GM23338 (cell line): Measurements from ENCODE around the gene RGS6. TPM values are rescaled to one million over a fixed set of nuclear protein-coding genes. Genes with fewer than 3 reads are reported as not detected.

Source experiments
- ATAC-seq: fragments of 200-7000 bp; cut with Tn5 transposase; 3 replicates; pipeline ENCODE4 v1.9.1; 2020
- DNase-seq: peaks from one replicate; pipeline ENCODE4 v3.0.0-alpha.2; 2015; ENCODE audit warnings: low spot score
- H2AFZ ChIP-seq: fragments of 200-600 bp; sonication (generic); 2 replicates; pipeline ENCODE4 v1.8.0; 2016; ENCODE audit warnings: antibody characterized with exemption, mild to moderate bottlenecking, moderate library complexity
- H3F3A ChIP-seq: fragments of 200-600 bp; sonication (generic); replicated peaks from 2 replicates; pipeline ENCODE4 v1.8.0; 2017; ENCODE audit warnings: antibody characterized with exemption, mixed run types, low read depth
- H3K27ac ChIP-seq: fragments of 200-600 bp; sonication (generic); 2 replicates; pipeline ENCODE4 v1.6.1; 2016; ENCODE audit warnings: low read depth
- H3K27me3 ChIP-seq: fragments of 200-600 bp; sonication (generic); 2 replicates; pipeline ENCODE4 v1.8.0; 2016; ENCODE audit warnings: mild to moderate bottlenecking, mixed run types, moderate library complexity; ENCODE audit not compliant: insufficient read depth
- H3K36me3 ChIP-seq: fragments of 200-600 bp; sonication (generic); 2 replicates; pipeline ENCODE4 v1.8.0; 2016; ENCODE audit warnings: mild to moderate bottlenecking; ENCODE audit not compliant: insufficient read depth
- H3K4me1 ChIP-seq: fragments of 200-600 bp; sonication (generic); 2 replicates; pipeline ENCODE4 v1.8.0; 2016; ENCODE audit warnings: mild to moderate bottlenecking, moderate library complexity; ENCODE audit not compliant: insufficient read depth
- H3K4me2 ChIP-seq: fragments of 200-600 bp; sonication (generic); 2 replicates; pipeline ENCODE4 v1.7.1; 2017; ENCODE audit warnings: mixed run types
- H3K4me3 ChIP-seq: fragments of 200-600 bp; sonication (generic); 2 replicates; pipeline ENCODE4 v1.6.1; 2016; ENCODE audit warnings: mixed run types
- H3K79me2 ChIP-seq: fragments of 200-600 bp; sonication (generic); replicated peaks from 2 replicates; pipeline ENCODE4 v1.8.0; 2017; ENCODE audit warnings: mild to moderate bottlenecking; ENCODE audit not compliant: insufficient read depth
- H3K9me2 ChIP-seq: fragments of 200-600 bp; sonication (generic); 2 replicates; pipeline ENCODE4 v1.8.0; 2017; ENCODE audit not compliant: insufficient read depth
- H4K20me1 ChIP-seq: fragments of 200-600 bp; sonication (generic); replicated peaks from 2 replicates; pipeline ENCODE4 v1.8.0; 2017; ENCODE audit warnings: mild to moderate bottlenecking; ENCODE audit not compliant: insufficient read depth
- H3K27ac Mint-ChIP-seq: 2 replicates; pipeline ENCODE4 v1.8.0; 2020; ENCODE audit warnings: inconsistent platforms, mild to moderate bottlenecking, moderate library complexity, mixed read lengths
- H3K27me3 Mint-ChIP-seq: 3 replicates; pipeline ENCODE4 v1.8.0; 2022; ENCODE audit warnings: low read depth, mild to moderate bottlenecking, moderate library complexity, mixed read lengths, inconsistent platforms; ENCODE audit not compliant: insufficient read depth, poor library complexity
- H3K36me3 Mint-ChIP-seq: 3 replicates; pipeline ENCODE4 v1.8.0; 2021; ENCODE audit warnings: low read depth, mild to moderate bottlenecking, inconsistent platforms, moderate library complexity, mixed read lengths
- H3K4me1 Mint-ChIP-seq: 3 replicates; pipeline ENCODE4 v1.8.0; 2020; ENCODE audit warnings: mild to moderate bottlenecking, inconsistent platforms, mixed read lengths
- H3K4me3 Mint-ChIP-seq: 3 replicates; pipeline ENCODE4 v1.8.0; 2021; ENCODE audit warnings: moderate library complexity, mild to moderate bottlenecking, inconsistent platforms, mixed read lengths
- H3K9me3 Mint-ChIP-seq: 3 replicates; pipeline ENCODE4 v1.8.0; 2020; ENCODE audit warnings: moderate library complexity, mild to moderate bottlenecking, inconsistent platforms, mixed read lengths
- CREB1 ChIP-seq: fragments of 250-450 bp; sonication (Bioruptor Pico); IDR thresholded peaks from 2 replicates; pipeline ENCODE4 v1.5.0; 2020; ENCODE audit warnings: low read depth, mild to moderate bottlenecking, moderate library complexity
- EZH2phosphoT487 ChIP-seq: fragments of 200-600 bp; sonication (generic); IDR thresholded peaks from one replicate; pipeline ENCODE4 v1.8.1; 2018; ENCODE audit warnings: antibody characterized with exemption; ENCODE audit not compliant: unreplicated experiment
- NANOG ChIP-seq: IDR thresholded peaks from 2 replicates; pipeline ENCODE4 v1.6.1; 2016; ENCODE audit warnings: antibody characterized with exemption, borderline replicate concordance
- ZNF114 ChIP-seq: fragments of 250-450 bp; sonication (Bioruptor Pico); IDR thresholded peaks from 2 replicates; pipeline ENCODE4 v1.5.0; 2020; ENCODE audit warnings: mild to moderate bottlenecking, moderate library complexity
- ZNF331 ChIP-seq: fragments of 250-450 bp; sonication (Bioruptor Pico); IDR thresholded peaks from 2 replicates; pipeline ENCODE4 v1.5.0; 2020; ENCODE audit warnings: low read depth, mild to moderate bottlenecking, moderate library complexity
- polyA plus RNA-seq: library from polyadenylated mRNA; unstranded; fragments of >200 nt; fragmentation: Nextera tagmentation; extraction: Ambion mirVana; gene quantifications from 2 replicates; pipeline ENCODE4 v1.2.1, GENCODE V29; 2016
- total RNA-seq: library from RNA; depleted of rRNA; stranded (reverse); fragments of >200 nt; shearing (Covaris generic); gene quantifications from 2 replicates; pipeline ENCODE4 v1.2.3, GENCODE V29; 2014
- TF ChIP-seq, protein P1 (sequence below): IDR thresholded peaks from one replicate; pipeline ENCODE4 v1.6.1; 2018; ENCODE audit warnings: antibody characterized with exemption; ENCODE audit not compliant: unreplicated experiment
- TF ChIP-seq, protein P2 (sequence below), 2 experiments: fragments of 200-600 bp in 1 of 2; sonication (generic) in 1 of 2; conservative IDR thresholded peaks; 2 replicates each; pipeline versions ENCODE4 v1.5.1 to v1.6.1; 2016 to 2017; ENCODE audit warnings: antibody characterized with exemption in 2 of 2, low read depth in 2 of 2, mild to moderate bottlenecking in 2 of 2, moderate library complexity in 1 of 2
- TF ChIP-seq, protein P3 (sequence below): IDR thresholded peaks from 2 replicates; pipeline ENCODE4 v1.6.1; 2016; ENCODE audit warnings: antibody characterized with exemption

The RGS6 gene
- total and polyA plus RNA-seq, 2 experiments from 2014 or later = 0.66 to 0.83 TPM

DNA sequence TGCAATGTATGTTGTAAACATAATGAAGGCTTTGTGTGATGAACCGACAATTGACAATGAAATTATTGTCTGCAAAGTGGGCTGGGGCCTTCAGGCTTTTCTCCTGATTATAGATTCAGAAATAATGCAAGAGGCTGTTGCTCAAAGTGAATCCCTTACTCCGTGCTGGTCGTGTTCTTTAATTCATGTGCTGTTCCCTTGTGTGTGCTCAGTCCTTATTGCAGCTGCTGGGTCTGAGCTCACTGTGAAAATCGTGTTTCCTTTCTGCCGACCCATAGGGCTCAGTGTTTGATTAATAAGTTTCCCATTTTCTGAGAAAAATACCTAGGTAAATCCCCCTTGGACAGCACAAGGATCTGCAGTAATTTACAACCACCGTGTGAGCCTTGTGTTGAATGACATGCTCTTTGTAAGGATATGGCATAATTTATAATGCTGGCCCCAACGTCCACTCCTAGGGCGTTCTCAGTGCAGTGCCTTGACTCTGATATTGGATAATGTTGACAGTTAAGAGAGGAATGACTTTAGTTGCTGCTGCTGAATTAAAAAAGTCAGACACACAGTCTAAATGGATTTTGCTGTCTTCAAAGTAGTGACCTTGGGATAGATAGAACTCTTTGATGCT, 81.6 kb downstream of the RGS6 start:
- H3K4me1 ChIP-seq = no peaks in the 10 kb centered on the region
- Mint-ChIP-seq H3K27ac (no peak overlapping the region), H3K36me3 (no peaks in the 10 kb centered on the region), H3K4me3 (no peak overlapping the region), H3K9me3 (peaks cover 3% of the 10 kb centered on the region; the same call in 1 of the 3 replicates), H3K27me3 (no peaks in the 10 kb centered on the region), H3K4me1 (no peaks in the 10 kb centered on the region)
- no peaks in the 10 kb centered on the region for H4K20me1 ChIP-seq
- H2AFZ ChIP-seq = no peak overlapping the region
- H3K36me3 ChIP-seq = no peaks in the 10 kb centered on the region
- no peaks in the 10 kb centered on the region for H3F3A ChIP-seq
- H3K27ac ChIP-seq = no peak overlapping the region
- H3K4me2 ChIP-seq = no peak overlapping the region
- TF ChIP-seq, protein P1, sequence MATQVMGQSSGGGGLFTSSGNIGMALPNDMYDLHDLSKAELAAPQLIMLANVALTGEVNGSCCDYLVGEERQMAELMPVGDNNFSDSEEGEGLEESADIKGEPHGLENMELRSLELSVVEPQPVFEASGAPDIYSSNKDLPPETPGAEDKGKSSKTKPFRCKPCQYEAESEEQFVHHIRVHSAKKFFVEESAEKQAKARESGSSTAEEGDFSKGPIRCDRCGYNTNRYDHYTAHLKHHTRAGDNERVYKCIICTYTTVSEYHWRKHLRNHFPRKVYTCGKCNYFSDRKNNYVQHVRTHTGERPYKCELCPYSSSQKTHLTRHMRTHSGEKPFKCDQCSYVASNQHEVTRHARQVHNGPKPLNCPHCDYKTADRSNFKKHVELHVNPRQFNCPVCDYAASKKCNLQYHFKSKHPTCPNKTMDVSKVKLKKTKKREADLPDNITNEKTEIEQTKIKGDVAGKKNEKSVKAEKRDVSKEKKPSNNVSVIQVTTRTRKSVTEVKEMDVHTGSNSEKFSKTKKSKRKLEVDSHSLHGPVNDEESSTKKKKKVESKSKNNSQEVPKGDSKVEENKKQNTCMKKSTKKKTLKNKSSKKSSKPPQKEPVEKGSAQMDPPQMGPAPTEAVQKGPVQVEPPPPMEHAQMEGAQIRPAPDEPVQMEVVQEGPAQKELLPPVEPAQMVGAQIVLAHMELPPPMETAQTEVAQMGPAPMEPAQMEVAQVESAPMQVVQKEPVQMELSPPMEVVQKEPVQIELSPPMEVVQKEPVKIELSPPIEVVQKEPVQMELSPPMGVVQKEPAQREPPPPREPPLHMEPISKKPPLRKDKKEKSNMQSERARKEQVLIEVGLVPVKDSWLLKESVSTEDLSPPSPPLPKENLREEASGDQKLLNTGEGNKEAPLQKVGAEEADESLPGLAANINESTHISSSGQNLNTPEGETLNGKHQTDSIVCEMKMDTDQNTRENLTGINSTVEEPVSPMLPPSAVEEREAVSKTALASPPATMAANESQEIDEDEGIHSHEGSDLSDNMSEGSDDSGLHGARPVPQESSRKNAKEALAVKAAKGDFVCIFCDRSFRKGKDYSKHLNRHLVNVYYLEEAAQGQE = no peak
- TF ChIP-seq, protein P2, sequence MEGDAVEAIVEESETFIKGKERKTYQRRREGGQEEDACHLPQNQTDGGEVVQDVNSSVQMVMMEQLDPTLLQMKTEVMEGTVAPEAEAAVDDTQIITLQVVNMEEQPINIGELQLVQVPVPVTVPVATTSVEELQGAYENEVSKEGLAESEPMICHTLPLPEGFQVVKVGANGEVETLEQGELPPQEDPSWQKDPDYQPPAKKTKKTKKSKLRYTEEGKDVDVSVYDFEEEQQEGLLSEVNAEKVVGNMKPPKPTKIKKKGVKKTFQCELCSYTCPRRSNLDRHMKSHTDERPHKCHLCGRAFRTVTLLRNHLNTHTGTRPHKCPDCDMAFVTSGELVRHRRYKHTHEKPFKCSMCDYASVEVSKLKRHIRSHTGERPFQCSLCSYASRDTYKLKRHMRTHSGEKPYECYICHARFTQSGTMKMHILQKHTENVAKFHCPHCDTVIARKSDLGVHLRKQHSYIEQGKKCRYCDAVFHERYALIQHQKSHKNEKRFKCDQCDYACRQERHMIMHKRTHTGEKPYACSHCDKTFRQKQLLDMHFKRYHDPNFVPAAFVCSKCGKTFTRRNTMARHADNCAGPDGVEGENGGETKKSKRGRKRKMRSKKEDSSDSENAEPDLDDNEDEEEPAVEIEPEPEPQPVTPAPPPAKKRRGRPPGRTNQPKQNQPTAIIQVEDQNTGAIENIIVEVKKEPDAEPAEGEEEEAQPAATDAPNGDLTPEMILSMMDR (conservative IDR thresholded peaks at IDR 0.05; ENCODE audit: low read depth in 2 of 2) = no peak
- no peak for TF ChIP-seq EZH2phosphoT487
- TF ChIP-seq, protein P3, sequence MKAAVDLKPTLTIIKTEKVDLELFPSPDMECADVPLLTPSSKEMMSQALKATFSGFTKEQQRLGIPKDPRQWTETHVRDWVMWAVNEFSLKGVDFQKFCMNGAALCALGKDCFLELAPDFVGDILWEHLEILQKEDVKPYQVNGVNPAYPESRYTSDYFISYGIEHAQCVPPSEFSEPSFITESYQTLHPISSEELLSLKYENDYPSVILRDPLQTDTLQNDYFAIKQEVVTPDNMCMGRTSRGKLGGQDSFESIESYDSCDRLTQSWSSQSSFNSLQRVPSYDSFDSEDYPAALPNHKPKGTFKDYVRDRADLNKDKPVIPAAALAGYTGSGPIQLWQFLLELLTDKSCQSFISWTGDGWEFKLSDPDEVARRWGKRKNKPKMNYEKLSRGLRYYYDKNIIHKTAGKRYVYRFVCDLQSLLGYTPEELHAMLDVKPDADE = no peak
- TF ChIP-seq NANOG = no peak
- no peaks in the 10 kb centered on the region for H3K79me2 ChIP-seq
- ATAC-seq (no peak), DNase-seq (no peak)
- no peaks in the 10 kb centered on the region for H3K27me3 ChIP-seq
- H3K9me2 ChIP-seq = no peaks in the 10 kb centered on the region
- no peak overlapping the region for H3K4me3 ChIP-seq

DNA sequence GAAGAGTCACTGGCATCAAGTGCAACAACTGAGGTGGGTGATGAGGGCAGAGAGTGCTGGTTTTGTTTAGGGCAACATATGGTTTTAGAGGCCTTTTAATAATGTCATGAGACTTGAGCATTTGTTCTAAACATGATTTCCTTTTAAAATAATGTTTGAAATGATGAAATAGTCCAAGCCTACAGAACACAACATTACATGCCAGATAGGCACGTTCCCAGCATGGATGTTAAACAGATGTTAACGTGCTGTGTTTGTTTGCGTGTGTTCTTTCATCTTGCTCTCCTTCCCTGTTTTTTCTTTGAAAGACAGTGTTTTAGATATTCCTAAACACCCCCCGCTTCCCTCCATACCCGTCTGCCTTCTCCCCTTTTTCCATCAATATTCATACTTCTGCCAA, 82.3 kb downstream of the RGS6 start:
- Mint-ChIP-seq H3K27ac (no peak overlapping the region), H3K4me1 (no peaks in the 10 kb centered on the region), H3K9me3 (peaks cover 3% of the 10 kb centered on the region; the same call in 1 of the 3 replicates), H3K27me3 (no peaks in the 10 kb centered on the region), H3K36me3 (no peaks in the 10 kb centered on the region), H3K4me3 (no peak overlapping the region)
- Histone ChIP-seq H3K79me2 (no peaks in the 10 kb centered on the region), H2AFZ (no peak overlapping the region), H3K4me1 (no peaks in the 10 kb centered on the region), H3K4me3 (no peak overlapping the region), H3K27me3 (no peaks in the 10 kb centered on the region), H3K9me2 (no peaks in the 10 kb centered on the region), H3K4me2 (no peak overlapping the region), H3K27ac (no peak overlapping the region), H4K20me1 (no peaks in the 10 kb centered on the region), H3K36me3 (no peaks in the 10 kb centered on the region), H3F3A (no peaks in the 10 kb centered on the region)
- no peak for DNase-seq
- TF ChIP-seq NANOG (no peak), CREB1 (CRISPR knock-in tag) (no peak), ZNF114 (no peak), ZNF331 (no peak)
- TF ChIP-seq, protein P2 (conservative IDR thresholded peaks at IDR 0.05; ENCODE audit: low read depth in 2 of 2) = no peak
- TF ChIP-seq, protein P3 = no peak
- TF ChIP-seq, protein P1 = no peak
- ATAC-seq = no peak
